Panc1 (cell line): ENCODE data around the gene MSH3. TPM values are rescaled to one million over a fixed set of nuclear protein-coding genes. Genes with fewer than 3 reads are reported as not detected.

Experiments used
- ATAC-seq: fragments of 200-7000 bp; cut with Tn5 transposase; 2 replicates; pipeline ENCODE4 v1.9.1; 2020; ENCODE audit warnings: mild to moderate bottlenecking, moderate library complexity
- BruUV-seq: library from RNA; stranded (reverse); fragments of 400-500 nt; replicated peaks from 2 replicates; lab custom pipeline; 2021; lab: Mats Ljungman, UMichigan
- CTCF ChIA-PET: fragments of 300-600 bp; sonication (Branson Sonifier 250); formaldehyde crosslinking; loops from one replicate; lab custom pipeline; 2022; ENCODE audit warnings: antibody characterized with exemption; lab: Charles Lee
- POLR2A ChIA-PET: fragments of 300-600 bp; sonication (Branson Sonifier 250); formaldehyde crosslinking; loops from one replicate; lab custom pipeline; 2022; ENCODE audit warnings: antibody characterized with exemption; lab: Charles Lee
- DNase-seq: peaks from one replicate; pipeline ENCODE4 v3.0.0-alpha.2; 2010; ENCODE audit warnings: low read depth, low spot score
- H3K27ac ChIP-seq: 2 replicates; pipeline ENCODE4 v1.5.1; 2011; ENCODE audit warnings: mild to moderate bottlenecking, low read length, inconsistent platforms
- H3K27me3 ChIP-seq: fragments of 200-500 bp; sonication (Bioruptor generic); 2 replicates; pipeline ENCODE4 v1.6.0; 2014; ENCODE audit warnings: low read length, inconsistent platforms; ENCODE audit not compliant: control insufficient read depth, insufficient read depth
- H3K36me3 ChIP-seq: fragments of 200-500 bp; sonication (Bioruptor generic); 2 replicates; pipeline ENCODE4 v1.5.1; 2014; ENCODE audit warnings: inconsistent platforms, mild to moderate bottlenecking, low read length, moderate library complexity; ENCODE audit not compliant: control insufficient read depth, insufficient read depth
- H3K4me1 ChIP-seq: 2 replicates; pipeline ENCODE4 v1.5.1; 2011; ENCODE audit warnings: inconsistent platforms, mild to moderate bottlenecking, low read length, moderate library complexity; ENCODE audit not compliant: control insufficient read depth, insufficient read depth
- H3K4me3 ChIP-seq, 2 experiments: 2 replicates each; pipeline ENCODE4 v1.5.1; 2011 to 2012; ENCODE audit warnings: low read depth in 2 of 2, low read length in 2 of 2, mild to moderate bottlenecking in 2 of 2, inconsistent platforms in 1 of 2, moderate library complexity in 1 of 2
- H3K9me3 ChIP-seq: fragments of 200-500 bp; sonication (Bioruptor generic); 2 replicates; pipeline ENCODE4 v1.5.1; 2014; ENCODE audit warnings: low read depth, mild to moderate bottlenecking, inconsistent platforms, low read length, moderate library complexity; ENCODE audit not compliant: control insufficient read depth, insufficient read depth
- SIN3A ChIP-seq: IDR thresholded peaks from 2 replicates; pipeline ENCODE4 v1.6.1; 2012; ENCODE audit warnings: low read depth, mild to moderate bottlenecking, low read length, moderate library complexity, borderline replicate concordance; ENCODE audit not compliant: insufficient read depth
- TCF7L2 ChIP-seq: IDR thresholded peaks from 2 replicates; pipeline ENCODE4 v1.6.1; 2011; ENCODE audit warnings: mild to moderate bottlenecking, low read depth, low read length, inconsistent platforms
- in situ Hi-C: cut with HindIII; loops from 2 replicates; pipeline ENCODE4 v1.10.0; 2016; ENCODE audit warnings: low sequenced_read_pairs, low pct_unique_long_range_greater_than_20kb
- intact Hi-C: fragments of 100-400 bp; cut with micrococcal nuclease; formaldehyde crosslinking; loops from one replicate; pipeline ENCODE4 v1.10.0; 2022; ENCODE audit not compliant: unreplicated experiment
- total RNA-seq: library from RNA; stranded (reverse); gene quantifications from one replicate; pipeline ENCODE4 v1.2.1, GENCODE V29; 2021; ENCODE audit not compliant: unreplicated experiment
- TF ChIP-seq, protein P1 (sequence below), 2 experiments: IDR thresholded peaks; 2 replicates each; pipeline ENCODE4 v1.6.1; 2011 to 2012; ENCODE audit warnings: low read depth in 2 of 2, control low read depth in 1 of 2, low read length in 1 of 2, mild to moderate bottlenecking in 1 of 2, moderate library complexity in 1 of 2; ENCODE audit not compliant: insufficient read depth in 1 of 2

Gene MSH3
- total RNA-seq, 1 experiment from 2014 or later: 18.9 TPM

DNA sequence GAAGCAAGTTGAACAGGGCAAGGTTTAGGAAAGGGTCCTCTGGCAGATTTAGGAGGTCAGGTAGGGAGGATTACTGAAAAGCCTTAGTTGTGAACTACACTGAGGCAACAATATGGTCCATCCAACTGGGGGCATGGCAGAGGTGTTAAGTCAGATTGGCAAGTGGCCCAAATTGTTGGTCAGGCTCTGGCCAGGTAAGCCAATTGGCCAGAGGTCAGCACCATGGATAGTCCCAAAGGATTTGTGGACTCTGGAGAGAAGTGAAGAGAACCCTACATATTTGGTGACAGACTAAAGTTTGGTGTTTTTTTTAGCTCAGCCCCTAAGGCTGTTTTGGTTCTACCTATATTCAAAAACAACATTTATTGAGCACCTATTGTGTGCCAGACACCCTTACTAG lies 266.6 kb downstream of the MSH3 start:
- POLR2A ChIA-PET: no interaction called here
- Histone ChIP-seq H3K9me3 (no peaks in the 10 kb centered on the region), H3K27ac (no peak overlapping the region), H3K36me3 (no peaks in the 10 kb centered on the region), H3K4me3 (no peak overlapping the region), H3K4me1 (no peaks in the 10 kb centered on the region), H3K27me3 (no peaks in the 10 kb centered on the region)
- in situ Hi-C loops: no loop called here
- CTCF ChIA-PET: no interaction called here
- BruUV-seq: no TSS peak
- DNase-seq: no peak
- TF ChIP-seq TCF7L2: no peak
- TF ChIP-seq, protein P1, sequence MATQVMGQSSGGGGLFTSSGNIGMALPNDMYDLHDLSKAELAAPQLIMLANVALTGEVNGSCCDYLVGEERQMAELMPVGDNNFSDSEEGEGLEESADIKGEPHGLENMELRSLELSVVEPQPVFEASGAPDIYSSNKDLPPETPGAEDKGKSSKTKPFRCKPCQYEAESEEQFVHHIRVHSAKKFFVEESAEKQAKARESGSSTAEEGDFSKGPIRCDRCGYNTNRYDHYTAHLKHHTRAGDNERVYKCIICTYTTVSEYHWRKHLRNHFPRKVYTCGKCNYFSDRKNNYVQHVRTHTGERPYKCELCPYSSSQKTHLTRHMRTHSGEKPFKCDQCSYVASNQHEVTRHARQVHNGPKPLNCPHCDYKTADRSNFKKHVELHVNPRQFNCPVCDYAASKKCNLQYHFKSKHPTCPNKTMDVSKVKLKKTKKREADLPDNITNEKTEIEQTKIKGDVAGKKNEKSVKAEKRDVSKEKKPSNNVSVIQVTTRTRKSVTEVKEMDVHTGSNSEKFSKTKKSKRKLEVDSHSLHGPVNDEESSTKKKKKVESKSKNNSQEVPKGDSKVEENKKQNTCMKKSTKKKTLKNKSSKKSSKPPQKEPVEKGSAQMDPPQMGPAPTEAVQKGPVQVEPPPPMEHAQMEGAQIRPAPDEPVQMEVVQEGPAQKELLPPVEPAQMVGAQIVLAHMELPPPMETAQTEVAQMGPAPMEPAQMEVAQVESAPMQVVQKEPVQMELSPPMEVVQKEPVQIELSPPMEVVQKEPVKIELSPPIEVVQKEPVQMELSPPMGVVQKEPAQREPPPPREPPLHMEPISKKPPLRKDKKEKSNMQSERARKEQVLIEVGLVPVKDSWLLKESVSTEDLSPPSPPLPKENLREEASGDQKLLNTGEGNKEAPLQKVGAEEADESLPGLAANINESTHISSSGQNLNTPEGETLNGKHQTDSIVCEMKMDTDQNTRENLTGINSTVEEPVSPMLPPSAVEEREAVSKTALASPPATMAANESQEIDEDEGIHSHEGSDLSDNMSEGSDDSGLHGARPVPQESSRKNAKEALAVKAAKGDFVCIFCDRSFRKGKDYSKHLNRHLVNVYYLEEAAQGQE (IDR thresholded peaks at IDR 0.05; ENCODE audit: insufficient read depth in 1 of 2, low read depth in 2 of 2, low read length in 1 of 2): peak; percentile 79 to 80
- ATAC-seq: no peak
- intact Hi-C loops: no loop called here

DNA sequence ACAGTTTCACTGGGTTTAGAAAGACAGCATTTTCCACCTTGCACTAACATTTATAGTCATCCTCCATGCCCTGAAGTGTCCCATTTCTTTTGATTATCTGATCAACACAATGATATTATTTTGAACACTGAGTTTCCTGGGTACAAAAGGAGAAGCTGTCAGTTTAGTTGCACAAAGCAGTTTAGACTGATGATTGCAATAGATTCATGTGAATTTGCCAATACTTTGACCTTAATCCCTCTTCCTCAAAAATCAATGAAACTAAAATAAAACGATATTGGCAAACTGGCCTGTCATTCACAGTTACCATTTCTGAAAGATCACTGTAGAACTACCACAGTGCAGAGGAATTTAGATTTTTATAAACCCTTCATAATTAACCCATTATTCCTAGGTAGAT lies 271.5 kb downstream of the MSH3 start:
- BruUV-seq: no TSS peak
- POLR2A ChIA-PET: no interaction called here
- Histone ChIP-seq H3K27ac (no peak overlapping the region), H3K36me3 (no peaks in the 10 kb centered on the region), H3K9me3 (no peaks in the 10 kb centered on the region), H3K4me1 (no peaks in the 10 kb centered on the region), H3K4me3 (no peak overlapping the region), H3K27me3 (no peaks in the 10 kb centered on the region)
- CTCF ChIA-PET: no interaction called here
- in situ Hi-C loops (no loop called here), intact Hi-C loops (no loop called here)
- DNase-seq: no peak
- TF ChIP-seq SIN3A: no peak
- TF ChIP-seq, protein P1 (IDR thresholded peaks at IDR 0.05; ENCODE audit: insufficient read depth in 1 of 2, low read depth in 2 of 2, low read length in 1 of 2): no peak
- no peak for ATAC-seq

Other genes with a start within 250 kb of the MSH3 start
- gene ZFYVE16, start 246.6 kb upstream of the MSH3 start, total RNA-seq: 54.6 TPM
- 2.8 TPM for gene FAM151B, start 166.6 kb upstream of the MSH3 start, total RNA-seq
- 0.10 TPM for gene ANKRD34B, start 84.4 kb upstream of the MSH3 start, total RNA-seq
- 51.5 TPM for gene DHFR, start 331 bp downstream of the MSH3 start, total RNA-seq